Activated naive CD4-positive, alpha-beta T cell treated with anti-CD3 and anti-CD28 coated beads, Interleukin-2, amount 50 U/mL, for 72 hours (primary cell): ENCODE results near the gene VCL. TPM values are rescaled to one million over a fixed set of nuclear protein-coding genes. Genes with fewer than 3 reads are reported as not detected.
"Not testable (repeated sequence)": the region's sequence is repeated elsewhere in the genome, so short reads cannot be mapped to it uniquely, and the experiment has no call there.

Experiments used
- ATAC-seq, 2 donors: fragments of 150-1000 bp; cut with Tn5 transposase; 2 replicates each; pipeline ENCODE4 v1.10.0; 2021; ENCODE audit warnings: mild to moderate bottlenecking in 2 of 2, moderate library complexity in 2 of 2
- DNase-seq, 2 donors: peaks; one replicate each; pipeline ENCODE4 v3.0.0; 2021 to 2022; ENCODE audit warnings: low spot score in 2 of 2
- H3K27ac Mint-ChIP-seq, 2 donors: one replicate each; pipeline ENCODE4 v1.8.0; 2022; ENCODE audit warnings: mild to moderate bottlenecking in 2 of 2, mixed read lengths in 2 of 2
- H3K36me3 Mint-ChIP-seq, 2 donors: one replicate each; pipeline ENCODE4 v1.8.0; 2022; ENCODE audit warnings: mixed read lengths in 2 of 2
- H3K9me3 Mint-ChIP-seq, 2 donors: one replicate each; pipeline ENCODE4 v1.8.0; 2022; ENCODE audit warnings: mixed read lengths in 2 of 2
- total RNA-seq, 2 donors: library from RNA; stranded (reverse); gene quantifications; one replicate each; pipeline ENCODE4 v1.2.3, GENCODE V29; 2022

Gene VCL
- total RNA-seq, 2 donors from 2014 or later, result 9.7 to 15.6 TPM

GRCh38 chr10:74021248-74022055 lies 23.5 kb downstream of the VCL start:
- no peaks in the 10 kb centered on the region for H3K36me3 Mint-ChIP-seq
- H3K27ac Mint-ChIP-seq, result peak overlapping the region; percentile 12 to 18
- DNase-seq, result no peak

GRCh38 chr10:74022926-74023629 lies 25.2 kb downstream of the VCL start:
- ATAC-seq (peak; percentile 13 to 62), DNase-seq (no peak)
- Mint-ChIP-seq H3K27ac (no peak overlapping the region), H3K9me3 (no peaks in the 10 kb centered on the region), H3K36me3 (no peaks in the 10 kb centered on the region)

More at GRCh38 chr10:74021248-74022055, 23.5 kb downstream of the VCL start:
- H3K9me3 Mint-ChIP-seq, result no peaks in the 10 kb centered on the region
- ATAC-seq, result peak; percentile 28 to 85

DNA sequence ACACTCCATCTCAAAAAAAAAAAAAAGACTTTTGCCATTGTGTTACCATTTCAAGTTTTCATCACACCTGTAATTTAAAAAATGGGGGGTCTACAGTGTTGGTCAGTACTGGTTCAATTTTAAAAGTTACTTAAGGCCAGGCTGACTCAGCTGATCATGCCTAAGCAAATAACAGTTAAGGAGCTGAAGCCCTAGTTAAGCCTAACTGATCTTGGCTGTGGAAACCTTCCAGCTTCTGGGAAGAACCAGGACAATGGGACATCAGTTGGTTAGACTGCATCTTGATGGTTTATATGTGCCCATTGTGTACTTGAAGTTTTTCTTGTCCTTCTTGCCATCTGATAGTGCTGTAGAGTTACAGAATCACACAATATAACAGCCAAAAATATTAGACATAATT lies 26.7 kb downstream of the VCL start:
- ATAC-seq, result no peak
- Mint-ChIP-seq H3K36me3 (no peaks in the 10 kb centered on the region), H3K27ac (no peak overlapping the region), H3K9me3 (no peaks in the 10 kb centered on the region)
- no peak for DNase-seq

GRCh38 chr10:74025380-74025978 lies 27.6 kb downstream of the VCL start:
- Mint-ChIP-seq H3K27ac (no peak overlapping the region), H3K36me3 (no peaks in the 10 kb centered on the region), H3K9me3 (no peaks in the 10 kb centered on the region)
- ATAC-seq (no peak), DNase-seq (no peak)

GRCh38 chr10:74026428-74027015 lies 28.6 kb downstream of the VCL start:
- Mint-ChIP-seq H3K9me3 (no peaks in the 10 kb centered on the region), H3K27ac (no peak overlapping the region), H3K36me3 (no peaks in the 10 kb centered on the region)
- DNase-seq (no peak), ATAC-seq (no peak)

DNA sequence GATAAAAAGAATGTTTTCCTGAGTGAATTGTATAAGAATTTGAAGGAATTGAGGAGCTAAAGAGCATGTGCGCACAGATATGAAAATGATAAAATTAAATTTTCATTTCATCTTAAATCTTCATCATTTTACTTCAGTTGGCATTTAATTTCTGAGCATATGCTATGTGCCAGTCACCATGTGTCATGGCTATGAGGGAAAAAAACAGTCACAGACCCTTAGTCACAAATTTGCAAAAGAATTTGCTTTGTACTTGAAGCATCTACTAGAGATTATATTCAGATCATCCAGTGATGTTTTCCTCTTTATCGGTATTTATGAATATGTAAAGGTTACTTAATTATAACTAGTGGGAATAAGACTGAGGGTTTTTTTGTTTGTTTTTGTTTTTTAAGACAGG lies 29.8 kb downstream of the VCL start:
- no peak for ATAC-seq
- Mint-ChIP-seq H3K27ac (no peak overlapping the region), H3K9me3 (no peaks in the 10 kb centered on the region), H3K36me3 (no peaks in the 10 kb centered on the region)
- no peak for DNase-seq

GRCh38 chr10:74029943-74030342 lies 32.0 kb downstream of the VCL start:
- DNase-seq (no peak), ATAC-seq (no peak)
- no peaks in the 10 kb centered on the region for H3K36me3 Mint-ChIP-seq
- H3K27ac Mint-ChIP-seq, result no peak overlapping the region
- H3K9me3 Mint-ChIP-seq, result no peaks in the 10 kb centered on the region

- H3K36me3 Mint-ChIP-seq, H3K9me3 Mint-ChIP-seq, ATAC-seq, DNase-seq, H3K27ac Mint-ChIP-seq: not testable (repeated sequence)
Observed at GRCh38 chr10:74032208-74032607, 34.3 kb downstream of the VCL start.

DNA sequence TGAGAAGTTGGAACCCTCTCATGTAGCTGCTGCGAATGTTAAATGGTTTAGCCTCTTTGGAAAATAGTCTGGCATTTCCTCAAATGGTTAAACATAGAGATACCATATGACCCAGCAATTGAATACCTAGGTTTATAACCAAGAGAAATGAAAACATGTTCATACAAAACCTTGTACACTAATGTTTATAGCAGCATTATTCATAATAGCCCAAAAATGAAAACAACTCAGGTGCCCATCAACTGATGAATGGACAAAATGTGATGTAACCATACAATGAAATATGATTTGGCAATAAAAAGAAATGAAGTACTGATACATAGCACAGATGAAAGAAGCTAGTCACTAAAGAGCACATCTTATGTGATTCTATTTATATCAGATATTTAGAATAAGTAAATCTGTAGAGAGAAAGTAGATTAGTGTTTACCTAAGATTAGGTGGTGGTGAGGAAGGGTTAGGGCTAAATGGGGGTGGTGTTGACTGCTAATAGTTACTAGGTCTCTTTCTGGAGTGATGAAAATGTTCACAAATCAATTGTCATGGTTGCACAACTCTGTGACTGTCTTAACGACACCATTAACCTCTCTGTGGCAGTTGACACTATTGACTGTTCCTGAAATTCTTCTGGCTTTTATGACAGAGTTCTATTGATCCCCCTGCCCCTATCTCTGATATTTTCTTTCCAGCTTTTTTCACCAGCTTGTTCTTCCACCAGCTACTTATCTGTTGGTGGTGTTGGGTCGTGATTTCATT lies 35.2 kb downstream of the VCL start:
- Mint-ChIP-seq H3K27ac (no peak overlapping the region), H3K36me3 (no peaks in the 10 kb centered on the region), H3K9me3 (no peaks in the 10 kb centered on the region)
- DNase-seq, result no peak
- ATAC-seq, result no peak

GRCh38 chr10:74033702-74034101 lies 35.8 kb downstream of the VCL start:
- H3K27ac Mint-ChIP-seq, result peak overlapping the region in 1 of 2 donors; percentile 14
- no peak for ATAC-seq
- no peaks in the 10 kb centered on the region for H3K36me3 Mint-ChIP-seq
- no peaks in the 10 kb centered on the region for H3K9me3 Mint-ChIP-seq
- DNase-seq, result no peak

DNA sequence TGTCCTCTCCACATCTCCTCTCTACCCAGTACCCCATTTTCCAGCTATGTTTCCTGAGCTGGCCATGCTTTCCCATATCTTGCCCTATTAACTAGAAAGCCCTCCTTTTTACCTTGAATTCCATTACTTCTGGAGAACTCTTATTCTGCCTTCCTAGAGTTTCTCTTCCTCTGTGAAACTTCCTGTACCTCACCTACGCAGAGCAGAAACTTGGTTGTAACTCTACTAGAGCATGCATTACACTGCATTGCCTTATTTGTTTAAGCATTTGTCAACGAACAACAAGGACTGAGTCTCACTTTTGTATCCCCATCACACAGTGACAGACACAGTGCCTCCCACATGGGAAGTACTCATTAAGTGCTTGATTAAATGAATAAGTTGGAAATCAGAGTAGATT lies 36.4 kb downstream of the VCL start:
- H3K27ac Mint-ChIP-seq, result peak overlapping the region in 1 of 2 donors; percentile 14
- DNase-seq (no peak), ATAC-seq (no peak)
- H3K9me3 Mint-ChIP-seq, result no peaks in the 10 kb centered on the region
- no peaks in the 10 kb centered on the region for H3K36me3 Mint-ChIP-seq

GRCh38 chr10:74035303-74035702 lies 37.4 kb downstream of the VCL start:
- DNase-seq, result no peak

GRCh38 chr10:74036474-74036873 lies 38.6 kb downstream of the VCL start:
- H3K36me3 Mint-ChIP-seq, result no peaks in the 10 kb centered on the region
- ATAC-seq (no peak), DNase-seq (no peak)
- no peak overlapping the region for H3K27ac Mint-ChIP-seq
- no peaks in the 10 kb centered on the region for H3K9me3 Mint-ChIP-seq

More at GRCh38 chr10:74035303-74035702, 37.4 kb downstream of the VCL start:
- no peaks in the 10 kb centered on the region for H3K9me3 Mint-ChIP-seq
- H3K27ac Mint-ChIP-seq, result no peak overlapping the region
- no peaks in the 10 kb centered on the region for H3K36me3 Mint-ChIP-seq
- no peak for ATAC-seq

- Mint-ChIP-seq H3K9me3 (no peaks in the 10 kb centered on the region), H3K27ac (no peak overlapping the region), H3K36me3 (no peaks in the 10 kb centered on the region)
- no peak for ATAC-seq
- DNase-seq, result no peak
Observed at GRCh38 chr10:74039561-74040145, 41.7 kb downstream of the VCL start.

DNA sequence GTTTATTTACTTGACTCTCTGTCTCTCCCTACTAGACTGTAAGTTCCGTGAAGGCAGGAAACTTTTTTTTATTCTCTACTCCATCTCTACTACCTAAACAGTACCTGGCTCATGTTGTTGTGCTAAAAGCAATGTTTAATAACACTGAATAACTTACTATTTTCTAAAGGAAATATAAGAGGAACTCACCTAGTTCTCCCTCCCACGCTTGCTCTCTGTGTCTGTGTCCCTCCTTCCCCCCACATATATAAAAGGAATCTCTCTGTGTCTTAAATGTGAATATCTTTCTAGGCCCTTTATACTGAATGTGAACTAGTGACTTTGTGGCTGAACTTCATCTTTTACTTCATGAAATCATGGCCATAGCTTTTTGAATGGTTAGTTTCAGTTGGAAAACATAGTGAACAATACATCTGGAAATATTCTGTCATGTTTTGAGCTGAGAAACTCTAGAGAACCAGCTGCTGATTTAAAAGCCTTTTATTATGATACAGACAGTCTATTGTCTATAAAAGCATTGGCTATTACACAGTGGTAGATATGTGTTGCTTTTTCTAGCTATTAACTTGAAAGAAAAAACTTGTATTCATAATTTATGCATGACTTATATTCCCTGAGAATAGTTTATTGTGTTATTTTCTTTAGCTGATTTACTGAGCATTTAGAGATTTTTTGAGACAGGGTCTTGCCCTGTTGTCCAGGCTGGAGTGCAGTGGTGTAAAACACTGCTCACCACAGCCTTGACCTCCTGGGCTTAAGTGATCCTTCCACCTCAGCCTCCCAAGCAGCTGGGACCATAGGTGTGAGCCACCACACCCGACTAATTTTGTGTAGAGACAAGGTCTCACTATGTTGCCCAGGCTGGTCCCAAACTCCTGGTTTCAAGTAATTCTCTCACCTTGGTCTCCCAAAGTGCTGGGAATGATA lies 42.5 kb downstream of the VCL start:
- DNase-seq, result no peak
- no peaks in the 10 kb centered on the region for H3K36me3 Mint-ChIP-seq
- no peak overlapping the region for H3K27ac Mint-ChIP-seq
- no peak for ATAC-seq
- H3K9me3 Mint-ChIP-seq, result no peaks in the 10 kb centered on the region
